Fibroblast of lung (primary cell): ENCODE data around the gene BST2. TPM values are rescaled to one million over a fixed set of nuclear protein-coding genes. Genes with fewer than 3 reads are reported as not detected.

Experiments
- DNase-seq, 2 donors: peaks; one replicate each; pipeline versions ENCODE4 v3.0.0 to v3.0.0-alpha.2; 2010; ENCODE audit warnings: low read depth in 2 of 2
- H2AFZ ChIP-seq: 2 replicates; pipeline ENCODE4 v1.5.1; 2012; ENCODE audit warnings: low read length, control low read depth, inconsistent platforms
- H3K27ac ChIP-seq: 2 replicates; pipeline ENCODE4 v1.5.1; 2011; ENCODE audit warnings: low read length, control low read depth; ENCODE audit not compliant: insufficient read depth
- H3K27me3 ChIP-seq: 2 replicates; pipeline ENCODE4 v1.5.1; 2011; ENCODE audit warnings: mild to moderate bottlenecking, low read length; ENCODE audit not compliant: control insufficient read depth, insufficient read depth
- H3K36me3 ChIP-seq: 2 replicates; pipeline ENCODE4 v1.5.1; 2011; ENCODE audit warnings: low read length; ENCODE audit not compliant: control insufficient read depth, insufficient read depth
- H3K4me1 ChIP-seq: 2 replicates; pipeline ENCODE4 v1.5.1; 2011; ENCODE audit warnings: low read length; ENCODE audit not compliant: control insufficient read depth, insufficient read depth; ENCODE audit errors: extremely low read depth
- H3K4me2 ChIP-seq: 2 replicates; pipeline ENCODE4 v1.5.1; 2011; ENCODE audit warnings: low read length, control low read depth; ENCODE audit not compliant: insufficient read depth; ENCODE audit errors: extremely low read depth
- H3K4me3 ChIP-seq, 4 experiments: fragments of 200-600 bp in 1 of 4; sonication (generic) in 1 of 4; replicated peaks in 1 of 4; 2 replicates each; pipeline ENCODE4 v1.5.1; 2011 to 2016; ENCODE audit warnings: low read length in 4 of 4, low read depth in 3 of 4, mild to moderate bottlenecking in 3 of 4, control low read depth in 2 of 4, inconsistent platforms in 1 of 4, mixed read lengths in 1 of 4; ENCODE audit not compliant: insufficient read depth in 1 of 4; ENCODE audit errors: control extremely low read depth in 1 of 4
- H3K79me2 ChIP-seq: 2 replicates; pipeline ENCODE4 v1.5.1; 2012; ENCODE audit warnings: mild to moderate bottlenecking, low read length, inconsistent platforms; ENCODE audit not compliant: control insufficient read depth, insufficient read depth
- H3K9ac ChIP-seq: 2 replicates; pipeline ENCODE4 v1.5.1; 2011; ENCODE audit warnings: mild to moderate bottlenecking, low read length, control low read depth; ENCODE audit not compliant: insufficient read depth
- H3K9me3 ChIP-seq: 2 replicates; pipeline ENCODE4 v1.5.1; 2012; ENCODE audit warnings: low read depth, low read length; ENCODE audit not compliant: control insufficient read depth, insufficient read depth
- H4K20me1 ChIP-seq: 2 replicates; pipeline ENCODE4 v1.5.1; 2011; ENCODE audit warnings: low read length; ENCODE audit not compliant: control insufficient read depth, insufficient read depth; ENCODE audit errors: extremely low read depth
- EZH2 ChIP-seq: IDR thresholded peaks from 2 replicates; pipeline ENCODE4 v1.5.1; 2012; ENCODE audit warnings: low read length, control low read depth, mild to moderate bottlenecking; ENCODE audit errors: missing control alignments
- polyA plus RNA-seq, 2 donors: library from polyadenylated mRNA; depleted of rRNA in 1 of 2; stranded (reverse) in 1 of 2; unstranded in 1 of 2; fragments of >200 nt; gene quantifications; 2 replicates each; pipeline ENCODE4 v1.2.1, GENCODE V29; 2011 to 2012; ENCODE audit warnings: missing spikeins in 1 of 2
- total RNA-seq: library from RNA; depleted of rRNA; stranded (reverse); fragments of >200 nt; gene quantifications from 2 replicates; pipeline ENCODE4 v1.2.1, GENCODE V29; 2014
- TF ChIP-seq, protein P1 (sequence below), 2 donors: IDR thresholded peaks in 1 of 2; conservative IDR thresholded peaks in 1 of 2; 1 replicate in 1 of 2; 2 replicates in 1 of 2; pipeline ENCODE4 v1.5.1; 2011 to 2012; ENCODE audit warnings: low read length in 2 of 2, control low read depth in 1 of 2, inconsistent platforms in 1 of 2, low read depth in 1 of 2, mild to moderate bottlenecking in 1 of 2

BST2 gene
- total and polyA plus RNA-seq, 2 donors (not counting 1 experiment from before 2014, with no cell fraction given) = 4.3 to 5.6 TPM

DNA sequence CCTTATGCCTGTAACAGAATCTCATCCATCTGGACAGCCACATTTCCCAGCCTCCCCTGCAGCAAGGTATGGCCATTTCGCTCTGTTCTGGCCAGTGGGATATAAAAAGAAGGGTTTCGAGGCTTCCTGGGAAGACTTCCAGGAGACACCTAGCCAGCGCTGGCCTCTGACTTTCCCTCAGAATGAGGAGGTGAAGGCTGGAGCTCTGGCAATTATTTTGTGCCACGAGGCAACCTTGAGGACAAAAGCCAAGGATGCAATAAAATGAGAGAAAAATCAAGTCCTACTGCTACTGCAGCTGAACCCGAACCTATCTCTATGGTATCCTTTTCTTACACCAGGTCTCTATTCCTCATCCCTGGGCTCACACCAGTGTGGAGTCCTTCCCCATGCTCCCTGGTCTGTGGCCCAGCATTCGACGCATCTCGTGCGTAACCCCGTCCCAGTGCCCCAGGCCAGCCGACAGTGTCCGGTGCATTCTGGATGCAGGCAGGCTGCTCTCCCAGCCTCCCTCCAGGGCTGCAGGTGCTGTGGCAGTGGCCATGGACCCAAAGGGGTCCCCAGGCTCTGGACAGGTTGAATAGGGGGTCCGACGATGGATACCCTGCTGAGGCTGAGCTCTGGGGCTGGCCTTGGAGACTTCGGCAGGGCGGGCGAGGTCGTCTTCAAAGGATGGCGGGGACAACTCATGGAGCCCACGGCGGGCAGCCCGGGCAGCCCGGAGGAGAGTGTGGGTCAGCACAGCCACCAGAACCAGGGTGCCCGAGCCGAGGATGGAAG, 30.9 kb upstream of the BST2 start:
- H3K36me3 ChIP-seq = no peaks in the 10 kb centered on the region
- no peak overlapping the region for H3K4me3 ChIP-seq
- no peak for DNase-seq
- no peaks in the 10 kb centered on the region for H3K27me3 ChIP-seq
- no peaks in the 10 kb centered on the region for H3K79me2 ChIP-seq
- H4K20me1 ChIP-seq = no peaks in the 10 kb centered on the region
- no peak for TF ChIP-seq EZH2
- TF ChIP-seq, protein P1, sequence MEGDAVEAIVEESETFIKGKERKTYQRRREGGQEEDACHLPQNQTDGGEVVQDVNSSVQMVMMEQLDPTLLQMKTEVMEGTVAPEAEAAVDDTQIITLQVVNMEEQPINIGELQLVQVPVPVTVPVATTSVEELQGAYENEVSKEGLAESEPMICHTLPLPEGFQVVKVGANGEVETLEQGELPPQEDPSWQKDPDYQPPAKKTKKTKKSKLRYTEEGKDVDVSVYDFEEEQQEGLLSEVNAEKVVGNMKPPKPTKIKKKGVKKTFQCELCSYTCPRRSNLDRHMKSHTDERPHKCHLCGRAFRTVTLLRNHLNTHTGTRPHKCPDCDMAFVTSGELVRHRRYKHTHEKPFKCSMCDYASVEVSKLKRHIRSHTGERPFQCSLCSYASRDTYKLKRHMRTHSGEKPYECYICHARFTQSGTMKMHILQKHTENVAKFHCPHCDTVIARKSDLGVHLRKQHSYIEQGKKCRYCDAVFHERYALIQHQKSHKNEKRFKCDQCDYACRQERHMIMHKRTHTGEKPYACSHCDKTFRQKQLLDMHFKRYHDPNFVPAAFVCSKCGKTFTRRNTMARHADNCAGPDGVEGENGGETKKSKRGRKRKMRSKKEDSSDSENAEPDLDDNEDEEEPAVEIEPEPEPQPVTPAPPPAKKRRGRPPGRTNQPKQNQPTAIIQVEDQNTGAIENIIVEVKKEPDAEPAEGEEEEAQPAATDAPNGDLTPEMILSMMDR (conservative IDR thresholded peaks at IDR 0.05 in 1 of 2, IDR thresholded peaks at IDR 0.05 in 1 of 2; ENCODE audit: low read depth in 1 of 2, low read length in 2 of 2) = no peak
- no peaks in the 10 kb centered on the region for H3K4me1 ChIP-seq
- H3K4me2 ChIP-seq = no peak overlapping the region
- H3K27ac ChIP-seq = no peak overlapping the region
- H2AFZ ChIP-seq = no peak overlapping the region
- no peaks in the 10 kb centered on the region for H3K9me3 ChIP-seq
- no peak overlapping the region for H3K9ac ChIP-seq

- no peak for DNase-seq
- TF ChIP-seq EZH2 = no peak
- TF ChIP-seq, protein P1 (conservative IDR thresholded peaks at IDR 0.05 in 1 of 2, IDR thresholded peaks at IDR 0.05 in 1 of 2; ENCODE audit: low read depth in 1 of 2, low read length in 2 of 2) = no peak
- H2AFZ ChIP-seq = no peak overlapping the region
- no peaks in the 10 kb centered on the region for H3K36me3 ChIP-seq
- no peak overlapping the region for H3K4me2 ChIP-seq
- H3K79me2 ChIP-seq = no peaks in the 10 kb centered on the region
- H4K20me1 ChIP-seq = no peaks in the 10 kb centered on the region
- H3K4me3 ChIP-seq = no peak overlapping the region
- H3K9me3 ChIP-seq = no peaks in the 10 kb centered on the region
- no peak overlapping the region for H3K27ac ChIP-seq
- no peaks in the 10 kb centered on the region for H3K4me1 ChIP-seq
- H3K9ac ChIP-seq = no peak overlapping the region
- no peaks in the 10 kb centered on the region for H3K27me3 ChIP-seq
These were observed 29.8 kb upstream of the BST2 start for GRCh38 chr19:17435218-17435617.

GRCh38 chr19:17431417-17431816, 26.0 kb upstream of the BST2 start:
- Histone ChIP-seq H3K9me3 (no peaks in the 10 kb centered on the region), H3K79me2 (no peaks in the 10 kb centered on the region), H3K4me1 (no peaks in the 10 kb centered on the region), H3K4me3 (no peak overlapping the region), H3K4me2 (no peak overlapping the region), H3K9ac (no peak overlapping the region), H3K36me3 (no peaks in the 10 kb centered on the region), H2AFZ (no peak overlapping the region), H3K27ac (no peak overlapping the region), H3K27me3 (no peaks in the 10 kb centered on the region), H4K20me1 (no peaks in the 10 kb centered on the region)
- TF ChIP-seq, protein P1 (conservative IDR thresholded peaks at IDR 0.05 in 1 of 2, IDR thresholded peaks at IDR 0.05 in 1 of 2; ENCODE audit: low read depth in 1 of 2, low read length in 2 of 2) = no peak
- no peak for TF ChIP-seq EZH2
- DNase-seq = no peak
